Suppressor macrophage treated with lipopolysaccharide for 4 hours (primary cell): ENCODE results near the gene ACAP3.
"Not testable (repeated sequence)": the region's sequence is repeated elsewhere in the genome, so short reads cannot be mapped to it uniquely, and the experiment has no call there.

Source experiments
- DNase-seq: peaks from one replicate; pipeline ENCODE4 v3.0.0-alpha.2; 2020

ACAP3 gene

GRCh38 chr1:1329304-1330210 lies 21.8 kb upstream of the ACAP3 start:
- DNase-seq = no peak

- no peak for DNase-seq
Measured at GRCh38 chr1:1328254-1328653, 20.5 kb upstream of the ACAP3 start.

GRCh38 chr1:1327291-1327690 lies 19.6 kb upstream of the ACAP3 start:
- no peak for DNase-seq

- no peak for DNase-seq
Measured at GRCh38 chr1:1326075-1326605, 18.4 kb upstream of the ACAP3 start.

GRCh38 chr1:1325288-1326074 lies 17.8 kb upstream of the ACAP3 start:
- DNase-seq = no peak

- DNase-seq = peak; percentile 98
Measured at GRCh38 chr1:1324524-1325287, 17.0 kb upstream of the ACAP3 start, which contains the start of the genes CPTP and INTS11. Gene CPTP, plus strand, starts transcription at chr1:1324802. Its CDS starts 2,109 bp downstream, at chr1:1326911. Gene INTS11, minus strand, starts transcription at chr1:1324660. Its CDS starts 52 bp downstream, at chr1:1324608.

GRCh38 chr1:1324084-1324523 lies 16.4 kb upstream of the ACAP3 start:
- DNase-seq = no peak

- DNase-seq = no peak
Measured at GRCh38 chr1:1322952-1323351, 15.2 kb upstream of the ACAP3 start.

GRCh38 chr1:1322418-1322817 lies 14.7 kb upstream of the ACAP3 start:
- no peak for DNase-seq

- no peak for DNase-seq
Measured at GRCh38 chr1:1321477-1321876, 13.7 kb upstream of the ACAP3 start.

GRCh38 chr1:1320666-1321448 lies 13.1 kb upstream of the ACAP3 start:
- DNase-seq = no peak

- DNase-seq = no peak
Measured at GRCh38 chr1:1319646-1319941, 11.9 kb upstream of the ACAP3 start.

- DNase-seq = no peak
Measured at GRCh38 chr1:1318777-1319645, 11.3 kb upstream of the ACAP3 start.

GRCh38 chr1:1318131-1318652 lies 10.5 kb upstream of the ACAP3 start:
- no peak for DNase-seq

GRCh38 chr1:1317420-1317819 lies 9.7 kb upstream of the ACAP3 start:
- no peak for DNase-seq

GRCh38 chr1:1316199-1316598 lies 8.5 kb upstream of the ACAP3 start:
- DNase-seq = not testable (repeated sequence)

- no peak for DNase-seq
Measured at GRCh38 chr1:1315435-1315954, 7.8 kb upstream of the ACAP3 start.

- no peak for DNase-seq
Measured at GRCh38 chr1:1314678-1315335, 7.1 kb upstream of the ACAP3 start.

- no peak for DNase-seq
Measured at GRCh38 chr1:1314237-1314586, 6.5 kb upstream of the ACAP3 start.
